ENCODE data around the gene CHST11.

DNA sequence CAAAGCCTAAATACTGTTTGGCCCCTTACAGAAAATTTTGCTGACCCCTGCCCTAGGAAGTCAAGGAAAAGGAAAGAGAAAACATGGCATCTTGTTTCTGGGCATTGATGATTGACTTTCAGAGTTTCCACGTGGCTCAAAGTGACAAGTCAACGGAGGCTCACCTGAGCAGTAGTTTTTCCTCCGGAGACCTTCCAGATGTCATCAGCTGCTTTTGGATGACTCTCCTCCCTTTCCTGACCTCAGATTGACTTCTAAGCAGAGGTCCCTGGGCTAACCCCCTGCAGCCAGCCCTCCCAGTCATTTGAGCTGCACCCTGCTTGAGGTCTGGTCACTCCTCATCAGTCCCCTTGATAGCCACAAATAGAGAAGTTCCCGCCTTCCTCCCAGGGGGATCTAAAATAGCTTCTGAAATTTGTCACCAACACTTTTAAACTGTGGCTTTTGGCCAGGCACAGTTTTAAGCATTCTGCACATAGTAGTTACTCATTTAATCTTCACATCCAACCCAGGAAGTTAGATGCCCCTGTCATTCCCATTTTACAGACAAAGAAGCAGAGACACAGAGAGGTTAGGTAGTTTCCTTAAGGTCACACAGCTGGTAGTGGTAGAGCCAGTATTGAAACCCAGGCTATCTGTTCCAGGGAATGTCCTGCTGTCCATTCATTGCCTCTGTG lies 143.4 kb downstream of the CHST11 start:
- TF ChIP-seq, protein P1, sequence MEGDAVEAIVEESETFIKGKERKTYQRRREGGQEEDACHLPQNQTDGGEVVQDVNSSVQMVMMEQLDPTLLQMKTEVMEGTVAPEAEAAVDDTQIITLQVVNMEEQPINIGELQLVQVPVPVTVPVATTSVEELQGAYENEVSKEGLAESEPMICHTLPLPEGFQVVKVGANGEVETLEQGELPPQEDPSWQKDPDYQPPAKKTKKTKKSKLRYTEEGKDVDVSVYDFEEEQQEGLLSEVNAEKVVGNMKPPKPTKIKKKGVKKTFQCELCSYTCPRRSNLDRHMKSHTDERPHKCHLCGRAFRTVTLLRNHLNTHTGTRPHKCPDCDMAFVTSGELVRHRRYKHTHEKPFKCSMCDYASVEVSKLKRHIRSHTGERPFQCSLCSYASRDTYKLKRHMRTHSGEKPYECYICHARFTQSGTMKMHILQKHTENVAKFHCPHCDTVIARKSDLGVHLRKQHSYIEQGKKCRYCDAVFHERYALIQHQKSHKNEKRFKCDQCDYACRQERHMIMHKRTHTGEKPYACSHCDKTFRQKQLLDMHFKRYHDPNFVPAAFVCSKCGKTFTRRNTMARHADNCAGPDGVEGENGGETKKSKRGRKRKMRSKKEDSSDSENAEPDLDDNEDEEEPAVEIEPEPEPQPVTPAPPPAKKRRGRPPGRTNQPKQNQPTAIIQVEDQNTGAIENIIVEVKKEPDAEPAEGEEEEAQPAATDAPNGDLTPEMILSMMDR (IDR thresholded peaks at IDR 0.05; ENCODE audit: borderline replicate concordance, extremely low read depth, low read length, poor library complexity, severe bottlenecking), result no peak
- no peak for TF ChIP-seq EZH2 (IDR thresholded peaks at IDR 0.05; ENCODE audit: borderline replicate concordance, low read depth, low read length, severe bottlenecking)

All from DND-41 (cell line).